Peyer's patch (tissue), 4 donors: ENCODE data around the gene ATG4D. TPM values are rescaled to one million over a fixed set of nuclear protein-coding genes. Genes with fewer than 3 reads are reported as not detected.

Experiments used
- DNase-seq, 3 donors: peaks; one replicate each; pipeline ENCODE4 v3.0.0-alpha.2; 2017 to 2019
- H3K27ac ChIP-seq, 4 donors: fragments of 200-600 bp; sonication (generic); one replicate each; pipeline ENCODE4 v1.5.1; 2016 to 2019
- H3K27me3 ChIP-seq, 2 donors: fragments of 200-600 bp; sonication (generic); one replicate each; pipeline ENCODE4 v1.5.1; 2019
- H3K36me3 ChIP-seq, 3 donors: fragments of 200-600 bp; sonication (generic); one replicate each; pipeline ENCODE4 v1.5.1; 2016 to 2019
- H3K4me1 ChIP-seq, 4 donors: fragments of 200-600 bp; sonication (generic); one replicate each; pipeline ENCODE4 v1.5.1; 2016 to 2019
- H3K4me3 ChIP-seq, 4 donors: fragments of 200-600 bp; sonication (generic); 1 replicate in 3 of 4; 2 replicates in 1 of 4; pipeline ENCODE4 v1.5.1; 2016 to 2019; ENCODE audit warnings: mild to moderate bottlenecking in 1 of 4
- H3K9me3 ChIP-seq, 4 donors: fragments of 200-600 bp; sonication (generic); one replicate each; pipeline ENCODE4 v1.5.1; 2016 to 2019; ENCODE audit warnings: mild to moderate bottlenecking in 1 of 4
- CTCF ChIP-seq, 6 experiments: fragments of 450-650 bp in 4 of 6; fragments of 200-600 bp in 2 of 6; sonication (generic) in 1 of 6; IDR thresholded peaks; one replicate each; pipeline ENCODE4 v1.5.1; 2017 to 2019; ENCODE audit warnings: antibody characterized with exemption in 6 of 6, mild to moderate bottlenecking in 3 of 6, moderate library complexity in 1 of 6
- POLR2A ChIP-seq, 2 donors: fragments of 450-650 bp; IDR thresholded peaks; one replicate each; pipeline ENCODE4 v1.5.1; 2017; ENCODE audit warnings: antibody characterized with exemption in 2 of 2, mild to moderate bottlenecking in 2 of 2, moderate library complexity in 2 of 2
- total RNA-seq, 4 donors: library from RNA; depleted of rRNA; stranded (reverse); fragments of >200 nt; gene quantifications; one replicate each; pipeline ENCODE4 v1.1.0, GENCODE V29; 2016

Gene ATG4D
- total RNA-seq, 4 donors from 2014 or later, result 36.3 to 169 (median 150) TPM

GRCh38 chr19:10577951-10578350 is 34.2 kb downstream of the ATG4D start:
- no peak for DNase-seq
- Histone ChIP-seq H3K27me3 (no peaks in the 10 kb centered on the region), H3K36me3 (peaks cover 0 to 36% (median 0%) of the 10 kb centered on the region in 3 donors), H3K9me3 (no peaks in the 10 kb centered on the region), H3K4me3 (no peak overlapping the region), H3K27ac (no peak overlapping the region), H3K4me1 (peaks cover 0 to 4% (median 0%) of the 10 kb centered on the region in 4 donors)
- TF ChIP-seq CTCF (IDR thresholded peaks at IDR 0.05) (no peak), POLR2A (IDR thresholded peaks at IDR 0.05) (no peak)

GRCh38 chr19:10580979-10581631 is 37.4 kb downstream of the ATG4D start:
- no peak overlapping the region for H3K4me3 ChIP-seq
- peaks cover 0 to 4% (median 0%) of the 10 kb centered on the region in 4 donors for H3K4me1 ChIP-seq
- H3K36me3 ChIP-seq, result peaks cover 0 to 36% (median 0%) of the 10 kb centered on the region in 3 donors
- TF ChIP-seq CTCF (IDR thresholded peaks at IDR 0.05) (peak; percentile 97 to 100 (median 99)), POLR2A (IDR thresholded peaks at IDR 0.05) (no peak)
- peak; percentile 89 to 97 (median 94) for DNase-seq
- H3K27ac ChIP-seq, result peak overlapping the region in 1 of 4 donors; percentile 17
- H3K27me3 ChIP-seq, result no peaks in the 10 kb centered on the region
- no peaks in the 10 kb centered on the region for H3K9me3 ChIP-seq

GRCh38 chr19:10582091-10582490 is 38.4 kb downstream of the ATG4D start:
- H3K27ac ChIP-seq, result no peak overlapping the region
- no peaks in the 10 kb centered on the region for H3K27me3 ChIP-seq
- no peaks in the 10 kb centered on the region for H3K9me3 ChIP-seq
- no peak overlapping the region for H3K4me3 ChIP-seq
- H3K4me1 ChIP-seq, result peaks cover 0 to 4% (median 0%) of the 10 kb centered on the region in 4 donors
- TF ChIP-seq POLR2A (IDR thresholded peaks at IDR 0.05) (no peak), CTCF (IDR thresholded peaks at IDR 0.05) (no peak)
- H3K36me3 ChIP-seq, result peaks cover 0 to 36% (median 0%) of the 10 kb centered on the region in 3 donors
- no peak for DNase-seq

GRCh38 chr19:10583036-10583776 is 39.5 kb downstream of the ATG4D start:
- TF ChIP-seq POLR2A (IDR thresholded peaks at IDR 0.05) (no peak), CTCF (IDR thresholded peaks at IDR 0.05) (no peak)
- DNase-seq, result no peak
- no peak overlapping the region for H3K27ac ChIP-seq
- no peaks in the 10 kb centered on the region for H3K9me3 ChIP-seq
- H3K4me1 ChIP-seq, result peaks cover 0 to 4% (median 0%) of the 10 kb centered on the region in 4 donors
- peaks cover 0 to 28% (median 0%) of the 10 kb centered on the region in 3 donors for H3K36me3 ChIP-seq
- H3K27me3 ChIP-seq, result no peaks in the 10 kb centered on the region
- H3K4me3 ChIP-seq, result no peak overlapping the region

- TF ChIP-seq POLR2A (IDR thresholded peaks at IDR 0.05) (no peak), CTCF (IDR thresholded peaks at IDR 0.05) (no peak)
- Histone ChIP-seq H3K27ac (peak overlapping the region in 1 of 4 donors; percentile 32), H3K36me3 (peaks cover 0 to 2% (median 0%) of the 10 kb centered on the region in 3 donors), H3K4me1 (no peaks in the 10 kb centered on the region), H3K27me3 (no peaks in the 10 kb centered on the region), H3K9me3 (no peaks in the 10 kb centered on the region), H3K4me3 (peak overlapping the region in 3 of 4 donors; percentile 43 to 70 (median 65))
- DNase-seq, result no peak
Observed at GRCh38 chr19:10586396-10586795, 42.7 kb downstream of the ATG4D start.
